Mucosa of rectum (tissue), 2 donors: ENCODE results near the gene ARHGAP11A.

Experiments used
- H3K27ac ChIP-seq, 2 donors: one replicate each; pipeline ENCODE4 v1.7.0; 2013; ENCODE audit warnings: inconsistent platforms in 2 of 2, low read depth in 2 of 2, low read length in 2 of 2
- H3K27me3 ChIP-seq, 2 donors: one replicate each; pipeline ENCODE4 v1.7.0; 2013; ENCODE audit warnings: low read length in 2 of 2; ENCODE audit not compliant: control insufficient read depth in 2 of 2, insufficient read depth in 2 of 2
- H3K36me3 ChIP-seq, 2 donors: one replicate each; pipeline ENCODE4 v1.7.0; 2013; ENCODE audit warnings: low read length in 2 of 2; ENCODE audit not compliant: control insufficient read depth in 2 of 2, insufficient read depth in 2 of 2
- H3K4me1 ChIP-seq, 2 donors: one replicate each; pipeline ENCODE4 v1.7.0; 2013; ENCODE audit warnings: low read length in 2 of 2, mild to moderate bottlenecking in 1 of 2; ENCODE audit not compliant: control insufficient read depth in 2 of 2, insufficient read depth in 2 of 2
- H3K4me3 ChIP-seq, 2 donors: one replicate each; pipeline ENCODE4 v1.7.0; 2013; ENCODE audit warnings: low read length in 2 of 2
- H3K9ac ChIP-seq, 2 donors: one replicate each; pipeline ENCODE4 v1.7.0; 2013; ENCODE audit warnings: low read length in 2 of 2, low read depth in 1 of 2, mild to moderate bottlenecking in 1 of 2
- H3K9me3 ChIP-seq, 2 donors: one replicate each; pipeline ENCODE4 v1.7.0; 2013; ENCODE audit warnings: low read length in 2 of 2; ENCODE audit not compliant: control insufficient read depth in 2 of 2
- donor health status: healthy.
- donor health status: Normal muscosa, but diverticular disease.

Gene ARHGAP11A

DNA sequence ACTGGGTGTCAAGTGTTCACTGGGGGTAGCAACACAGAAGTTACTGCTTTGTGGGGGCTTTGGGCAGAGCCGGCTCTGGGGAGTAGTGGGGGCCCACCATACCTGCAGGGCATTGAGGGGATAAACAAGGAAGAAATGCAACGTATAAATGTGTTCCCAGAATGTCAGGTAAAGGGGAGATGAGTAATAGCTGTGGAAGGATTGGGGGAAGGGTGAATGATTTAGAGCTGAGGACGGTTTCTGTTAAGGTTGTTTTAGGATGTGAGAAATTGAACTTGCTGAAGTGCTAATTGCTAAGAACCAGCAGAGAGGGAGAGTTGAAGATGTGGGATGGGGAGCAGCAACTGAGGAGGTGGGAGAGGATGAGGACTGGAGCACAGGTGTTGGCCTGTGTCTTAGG lies 36.9 kb downstream of the ARHGAP11A start:
- no peaks in the 10 kb centered on the region for H3K27me3 ChIP-seq
- no peak overlapping the region for H3K27ac ChIP-seq
- no peaks in the 10 kb centered on the region for H3K9me3 ChIP-seq
- no peaks in the 10 kb centered on the region for H3K36me3 ChIP-seq
- no peak overlapping the region for H3K4me3 ChIP-seq
- no peaks in the 10 kb centered on the region for H3K4me1 ChIP-seq
- no peak overlapping the region for H3K9ac ChIP-seq

DNA sequence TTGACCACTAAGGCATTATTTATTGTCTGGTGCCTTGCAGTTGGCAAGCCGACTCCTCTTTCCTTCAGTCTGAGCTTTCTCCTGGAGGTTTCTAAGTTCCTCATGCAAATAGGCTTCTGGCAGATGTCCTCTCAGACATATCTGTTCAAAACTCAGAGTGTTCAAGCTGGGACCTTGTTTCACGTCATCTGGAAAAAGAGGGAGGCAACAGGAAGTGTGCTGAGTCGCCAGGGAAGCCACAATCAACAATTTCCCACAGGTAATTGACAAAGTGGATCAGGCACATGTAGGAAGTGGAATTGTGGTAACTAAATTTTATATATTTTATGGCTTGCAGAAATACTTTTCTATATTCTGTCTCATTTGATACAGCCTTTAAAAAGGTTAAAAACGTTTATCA lies 40.8 kb downstream of the ARHGAP11A start:
- no peaks in the 10 kb centered on the region for H3K27me3 ChIP-seq
- H3K4me3 ChIP-seq: no peak overlapping the region
- H3K9ac ChIP-seq: no peak overlapping the region
- H3K4me1 ChIP-seq: no peaks in the 10 kb centered on the region
- H3K9me3 ChIP-seq: no peaks in the 10 kb centered on the region
- H3K36me3 ChIP-seq: no peaks in the 10 kb centered on the region
- no peak overlapping the region for H3K27ac ChIP-seq

DNA sequence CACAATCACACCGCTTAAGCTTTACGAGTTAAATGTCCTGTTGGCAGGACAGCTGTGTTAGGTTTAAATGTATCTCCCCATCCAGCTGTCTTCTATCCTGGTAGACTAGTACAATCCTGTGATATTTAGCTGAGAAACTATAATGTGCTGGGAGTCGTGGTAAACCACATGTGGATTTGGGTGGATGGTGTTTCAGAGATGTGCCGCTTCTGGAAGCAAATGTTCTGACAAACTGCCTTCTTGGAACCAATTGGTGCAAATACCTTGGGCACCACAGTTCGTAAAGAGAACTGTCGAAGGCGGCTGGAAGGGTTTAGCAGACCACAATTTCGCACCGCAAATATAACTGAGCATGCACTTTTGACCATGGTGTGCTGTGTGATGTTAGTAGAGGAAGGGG lies 41.2 kb downstream of the ARHGAP11A start:
- Histone ChIP-seq H3K9ac (no peak overlapping the region), H3K4me3 (no peak overlapping the region), H3K36me3 (no peaks in the 10 kb centered on the region), H3K4me1 (no peaks in the 10 kb centered on the region), H3K27me3 (no peaks in the 10 kb centered on the region), H3K27ac (no peak overlapping the region), H3K9me3 (no peaks in the 10 kb centered on the region)

DNA sequence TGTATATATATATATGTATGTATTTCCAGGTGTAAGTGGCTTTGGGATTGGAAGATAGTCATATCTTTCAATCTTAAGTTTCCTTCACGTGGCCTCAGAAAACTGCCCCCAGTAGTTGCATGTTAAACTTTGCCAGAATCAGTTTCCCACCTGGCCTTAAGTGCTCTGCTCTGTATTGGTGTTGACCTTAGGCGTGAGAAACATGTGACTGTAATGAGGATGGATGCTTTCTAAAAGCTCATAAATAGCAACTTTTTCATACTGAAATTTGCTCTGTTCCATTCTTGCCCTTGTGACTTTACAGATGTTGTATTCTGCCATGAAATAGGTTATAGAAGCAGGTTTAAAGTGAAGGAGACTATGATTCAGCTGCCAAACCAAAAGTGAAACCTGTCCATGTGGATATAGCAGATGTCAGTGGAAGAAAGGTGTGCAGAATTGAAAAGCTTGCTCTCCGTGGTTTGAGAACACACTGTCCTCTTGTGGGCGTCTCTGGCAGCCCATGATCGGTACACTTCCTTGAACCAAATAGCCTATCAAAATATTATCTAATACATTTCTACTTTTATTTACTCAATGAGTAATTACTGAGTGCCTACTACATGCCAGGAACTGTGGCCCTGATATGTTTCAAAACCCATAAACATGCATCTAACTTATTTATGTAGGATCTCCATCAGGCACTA lies 42.0 kb downstream of the ARHGAP11A start:
- Histone ChIP-seq H3K9ac (no peak overlapping the region), H3K36me3 (no peaks in the 10 kb centered on the region), H3K9me3 (no peaks in the 10 kb centered on the region), H3K4me3 (peak overlapping the region in 1 of 2 donors; percentile 4), H3K4me1 (no peaks in the 10 kb centered on the region), H3K27me3 (no peaks in the 10 kb centered on the region), H3K27ac (no peak overlapping the region)

DNA sequence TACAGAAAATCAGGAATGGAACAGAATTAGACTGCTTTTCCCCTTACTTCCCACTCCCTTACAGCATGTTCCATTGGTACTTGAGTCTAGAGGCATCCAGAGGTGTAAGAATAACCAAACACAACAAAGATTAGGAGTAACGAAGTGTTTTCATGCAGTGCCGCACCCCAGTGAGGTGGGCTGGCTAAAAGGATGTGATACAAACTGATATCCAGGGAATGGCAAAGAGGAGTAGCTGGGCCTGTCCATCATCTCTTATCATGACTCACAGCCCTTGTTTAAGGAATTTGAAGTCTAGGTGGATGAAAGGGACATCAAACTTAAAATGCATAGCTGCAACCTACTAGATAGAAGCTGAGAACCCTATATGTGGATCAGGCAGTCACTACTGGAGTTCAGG lies 42.6 kb downstream of the ARHGAP11A start:
- Histone ChIP-seq H3K9me3 (no peaks in the 10 kb centered on the region), H3K4me3 (no peak overlapping the region), H3K36me3 (no peaks in the 10 kb centered on the region), H3K27me3 (no peaks in the 10 kb centered on the region), H3K27ac (no peak overlapping the region), H3K9ac (no peak overlapping the region), H3K4me1 (peaks cover 0 to 4% of the 10 kb centered on the region in 2 donors)

DNA sequence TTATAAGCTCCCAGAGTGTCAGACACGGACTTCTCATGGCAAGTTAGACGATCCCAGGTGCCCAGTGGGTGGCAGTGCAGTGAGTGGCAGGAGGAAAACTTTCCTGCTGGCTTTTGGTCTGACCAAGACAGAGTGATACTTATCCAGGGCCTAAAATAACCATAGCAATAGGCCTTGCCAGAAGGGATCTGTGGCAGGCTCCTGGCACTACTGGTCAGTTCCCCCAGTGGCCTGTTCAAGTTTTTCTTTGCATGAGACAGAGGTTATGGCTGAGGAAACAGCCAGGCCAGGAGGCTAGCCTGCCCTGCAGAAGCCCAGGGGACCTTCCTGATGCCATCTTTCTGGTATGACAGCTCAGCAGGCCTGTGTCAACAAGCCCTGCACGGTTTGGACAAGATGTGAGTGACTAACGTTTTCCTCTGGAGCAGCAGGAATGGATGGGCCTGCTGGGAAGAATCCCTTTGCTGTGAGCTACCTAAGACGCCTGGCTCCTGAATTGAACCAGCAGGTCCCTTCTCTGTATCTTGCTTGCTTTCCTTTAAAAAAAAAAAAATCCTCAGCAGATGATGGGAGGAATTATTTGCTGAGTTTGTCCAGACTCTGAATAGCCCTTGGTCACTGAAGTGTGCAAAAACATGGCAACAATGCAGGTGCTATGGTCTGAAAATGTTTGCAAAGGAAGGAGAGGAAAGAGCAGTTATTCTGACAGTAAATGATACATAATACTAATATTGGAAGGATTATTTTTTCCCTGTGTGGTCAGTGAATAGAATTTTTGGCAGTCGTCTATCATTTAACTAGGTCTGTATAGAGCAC lies 44.2 kb downstream of the ARHGAP11A start:
- Histone ChIP-seq H3K36me3 (no peaks in the 10 kb centered on the region), H3K9ac (no peak overlapping the region), H3K27ac (no peak overlapping the region), H3K27me3 (no peaks in the 10 kb centered on the region), H3K9me3 (no peaks in the 10 kb centered on the region), H3K4me3 (no peak overlapping the region), H3K4me1 (peaks cover 0 to 4% of the 10 kb centered on the region in 2 donors)

DNA sequence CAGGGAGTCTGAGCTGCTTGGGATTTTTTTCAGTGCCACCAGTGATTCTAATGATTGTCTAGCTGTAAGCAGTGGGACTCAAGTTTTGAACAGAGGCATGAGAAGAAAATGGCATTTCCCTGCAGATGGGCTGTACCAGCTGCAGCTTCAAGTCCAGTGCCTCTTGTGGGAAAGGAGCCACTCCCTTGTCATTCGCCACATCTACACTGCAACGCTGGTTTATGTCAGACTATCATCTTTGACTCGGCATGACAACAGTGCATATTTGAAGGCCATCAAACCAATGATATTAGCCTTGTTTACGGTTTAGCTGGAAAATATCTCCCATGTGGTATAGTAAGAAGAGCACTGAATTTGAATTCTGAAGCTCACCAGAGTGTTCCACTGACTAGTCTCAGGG lies 48.4 kb downstream of the ARHGAP11A start:
- no peak overlapping the region for H3K9ac ChIP-seq
- H3K4me1 ChIP-seq: peaks cover 0 to 4% of the 10 kb centered on the region in 2 donors
- H3K36me3 ChIP-seq: no peaks in the 10 kb centered on the region
- H3K27ac ChIP-seq: no peak overlapping the region
- no peaks in the 10 kb centered on the region for H3K9me3 ChIP-seq
- no peaks in the 10 kb centered on the region for H3K27me3 ChIP-seq
- H3K4me3 ChIP-seq: no peak overlapping the region

DNA sequence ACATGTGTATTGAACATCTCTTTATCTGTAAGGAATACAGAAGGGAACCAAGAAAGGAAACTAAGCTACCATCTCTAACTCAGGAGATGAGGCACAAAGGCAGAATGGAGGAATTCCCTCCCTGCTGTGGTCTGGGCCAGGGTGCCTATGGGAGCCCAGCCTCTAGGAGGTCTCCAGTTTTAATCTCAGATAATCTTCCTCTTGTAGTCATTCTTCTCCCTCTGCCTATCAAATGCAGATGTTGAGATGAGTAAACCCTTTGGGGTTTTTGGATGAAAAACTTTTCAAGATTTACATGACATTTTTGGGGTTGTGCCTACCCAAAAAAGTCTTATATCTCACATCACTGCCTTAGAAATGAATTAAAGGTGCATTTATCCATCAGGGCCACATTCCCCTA lies 49.5 kb downstream of the ARHGAP11A start:
- H3K4me1 ChIP-seq: peaks cover 0 to 4% of the 10 kb centered on the region in 2 donors
- no peaks in the 10 kb centered on the region for H3K9me3 ChIP-seq
- no peaks in the 10 kb centered on the region for H3K36me3 ChIP-seq
- no peaks in the 10 kb centered on the region for H3K27me3 ChIP-seq
- H3K4me3 ChIP-seq: no peak overlapping the region
- no peak overlapping the region for H3K27ac ChIP-seq
- no peak overlapping the region for H3K9ac ChIP-seq

DNA sequence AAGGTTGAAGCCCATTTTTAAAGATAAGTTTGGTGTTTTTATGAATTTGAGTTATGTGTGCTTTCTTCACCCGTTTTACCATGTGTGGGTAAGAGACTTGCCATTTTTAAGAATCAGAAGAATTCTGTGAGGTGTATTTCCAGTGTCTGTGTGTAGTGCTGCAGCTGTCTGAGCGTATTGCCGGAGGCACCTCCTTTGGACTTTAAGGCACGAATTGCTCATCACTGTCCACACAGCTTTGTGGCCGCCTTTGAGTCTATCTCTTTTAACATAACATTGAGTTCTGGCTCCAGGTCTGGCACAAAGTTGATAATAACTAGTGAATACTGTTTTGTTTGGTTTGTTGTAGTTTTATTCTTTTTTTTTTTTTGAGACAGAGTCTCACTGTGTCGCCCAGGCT lies 52.0 kb downstream of the ARHGAP11A start:
- Histone ChIP-seq H3K4me1 (peaks cover 0 to 4% of the 10 kb centered on the region in 2 donors), H3K9ac (no peak overlapping the region), H3K9me3 (no peaks in the 10 kb centered on the region), H3K27me3 (no peaks in the 10 kb centered on the region), H3K27ac (no peak overlapping the region), H3K4me3 (no peak overlapping the region), H3K36me3 (no peaks in the 10 kb centered on the region)

DNA sequence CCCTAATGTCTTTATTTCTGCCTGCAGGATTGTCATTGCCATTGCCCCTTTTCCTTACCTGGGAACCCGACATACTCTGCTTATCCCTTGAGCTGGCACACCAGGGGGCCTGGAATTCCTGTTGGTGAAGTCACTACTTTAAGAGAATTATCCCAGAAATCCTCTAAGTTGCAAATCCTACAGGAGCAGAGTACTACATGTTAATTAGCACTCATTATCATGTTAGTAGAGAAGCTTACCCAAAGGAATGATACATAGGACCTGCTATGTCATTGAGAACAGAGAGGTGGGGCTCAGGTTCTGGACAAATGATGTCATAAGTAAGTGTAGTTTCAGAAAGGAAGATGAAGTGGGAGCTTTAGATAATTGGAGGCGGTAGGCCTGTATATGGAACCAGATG lies 53.6 kb downstream of the ARHGAP11A start:
- Histone ChIP-seq H3K4me3 (no peak overlapping the region), H3K4me1 (no peaks in the 10 kb centered on the region), H3K27me3 (no peaks in the 10 kb centered on the region), H3K27ac (no peak overlapping the region), H3K36me3 (no peaks in the 10 kb centered on the region), H3K9ac (no peak overlapping the region), H3K9me3 (no peaks in the 10 kb centered on the region)
